GM18951 (cell line): Measurements from ENCODE around the gene PTPRJ.
"Not testable (repeated sequence)": the region's sequence is repeated elsewhere in the genome, so short reads cannot be mapped to it uniquely, and the experiment has no call there.

Source experiments
- POLR2A ChIP-seq: IDR thresholded peaks from 4 replicates; pipeline ENCODE4 v1.6.1; 2011; ENCODE audit warnings: mild to moderate bottlenecking; ENCODE audit not compliant: insufficient read length, insufficient read depth; ENCODE audit errors: extremely low read depth
- in situ Hi-C: fragments of 300-500 bp; cut with MboI; formaldehyde crosslinking; loops from one replicate; pipeline ENCODE4 v1.12.0; 2022; ENCODE audit warnings: low sequenced_read_pairs, mixed read lengths, inconsistent platforms; ENCODE audit not compliant: unreplicated experiment

PTPRJ gene

DNA sequence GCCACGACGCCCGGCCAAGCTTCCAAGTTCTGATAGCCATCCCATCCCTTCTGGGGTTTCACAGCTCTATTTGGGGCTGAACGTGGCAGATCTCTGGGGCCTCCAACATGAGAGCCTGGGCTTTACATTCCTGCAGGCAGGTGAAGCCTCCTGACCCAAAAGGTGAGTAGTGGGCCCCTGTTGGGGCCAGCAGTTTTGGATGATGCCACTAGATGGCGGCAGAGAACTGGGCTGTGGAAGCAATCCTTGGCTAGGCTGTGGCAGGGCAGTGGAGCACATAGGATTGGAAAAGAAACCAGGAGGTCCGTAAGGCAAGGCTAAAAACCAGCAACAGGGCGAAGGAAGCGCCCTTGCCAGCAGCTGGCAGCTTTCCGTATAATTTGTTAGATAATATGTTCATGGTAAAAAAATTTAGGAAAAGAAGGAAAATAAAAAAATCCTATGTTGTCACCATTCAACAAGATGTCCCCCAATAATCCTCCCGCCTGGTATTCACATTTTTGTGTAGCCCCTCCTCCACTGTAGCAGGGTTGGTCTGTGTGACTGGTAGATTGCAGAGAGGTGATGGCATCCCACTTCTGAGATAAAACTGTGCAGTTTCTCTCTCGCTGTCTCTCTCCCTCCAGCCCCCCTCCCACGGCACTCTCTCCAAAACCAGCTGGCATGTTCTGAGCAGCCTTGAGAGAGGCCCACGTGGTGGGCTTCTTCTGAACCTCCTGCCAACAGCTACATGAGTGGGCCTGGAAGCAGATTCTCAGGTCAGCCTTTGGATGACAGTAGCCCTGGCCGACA lies 192.7 kb downstream of the PTPRJ start:
- TF ChIP-seq POLR2A, result no peak

GRCh38 chr11:48177661-48178060 lies 197.3 kb downstream of the PTPRJ start:
- in situ Hi-C loops, result no loop called here
- TF ChIP-seq POLR2A, result no peak

More for the DNA sequence above, 192.7 kb downstream of the PTPRJ start:
- in situ Hi-C loops, result no loop called here

GRCh38 chr11:48180627-48181026 lies 200.3 kb downstream of the PTPRJ start:
- in situ Hi-C loops, result no loop called here
- no peak for TF ChIP-seq POLR2A

DNA sequence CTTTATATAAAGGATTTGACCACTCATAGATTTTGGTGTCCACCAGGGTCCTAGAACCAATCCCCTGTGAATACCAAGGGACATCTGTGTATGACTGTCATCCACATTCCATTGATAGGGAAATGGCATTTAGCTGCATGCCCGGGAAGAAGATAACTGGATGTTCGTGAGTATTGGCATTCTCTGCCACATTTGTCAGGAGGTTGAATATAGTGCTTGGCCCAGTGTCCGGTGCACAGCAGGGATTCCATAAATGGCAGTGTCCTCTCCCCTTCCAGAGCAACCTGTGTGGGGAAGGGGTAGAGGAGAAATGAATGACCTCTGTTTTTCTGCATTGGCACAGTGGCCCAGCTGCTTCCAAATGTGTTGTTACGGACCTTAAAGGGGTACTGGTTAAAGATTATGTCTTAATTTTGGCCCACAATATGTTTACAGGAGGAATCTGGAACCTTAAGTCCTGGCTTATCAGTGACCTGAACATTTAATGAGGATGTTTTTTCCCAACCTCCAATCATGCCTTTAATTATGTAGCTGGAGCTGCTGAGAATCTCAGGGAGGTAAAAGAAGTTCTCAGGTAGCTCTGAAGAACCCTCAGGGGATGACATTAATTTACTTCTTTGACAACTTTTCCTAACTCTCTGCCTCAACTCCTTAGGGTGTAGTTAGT lies 202.6 kb downstream of the PTPRJ start:
- in situ Hi-C loops, result no loop called here

GRCh38 chr11:48184452-48184851 lies 204.1 kb downstream of the PTPRJ start:
- in situ Hi-C loops, result no loop called here
- TF ChIP-seq POLR2A, result no peak

More for the DNA sequence above, 202.6 kb downstream of the PTPRJ start:
- no peak for TF ChIP-seq POLR2A

GRCh38 chr11:48190906-48191654 lies 210.7 kb downstream of the PTPRJ start:
- in situ Hi-C loops, result not testable (repeated sequence)

DNA sequence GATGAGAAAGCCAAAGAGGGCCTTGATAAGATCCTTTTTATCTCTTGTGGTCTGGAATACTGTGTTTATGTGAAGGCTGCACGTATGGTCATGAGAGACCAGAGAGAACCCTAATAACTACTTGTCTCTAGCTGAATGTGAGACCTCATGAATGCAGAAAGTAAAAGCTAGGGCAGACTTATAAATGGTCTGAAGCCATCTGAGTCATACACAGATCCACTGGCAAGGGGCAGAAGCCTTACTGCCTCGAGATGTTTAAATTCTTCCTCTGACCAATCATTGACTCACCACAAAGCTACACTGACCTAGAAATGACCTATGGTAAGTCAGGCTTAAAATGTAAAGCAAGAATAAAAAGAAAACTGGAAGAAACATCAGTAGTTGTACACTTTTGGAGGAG lies 213.5 kb downstream of the PTPRJ start:
- in situ Hi-C loops, result no loop called here
- no peak for TF ChIP-seq POLR2A

DNA sequence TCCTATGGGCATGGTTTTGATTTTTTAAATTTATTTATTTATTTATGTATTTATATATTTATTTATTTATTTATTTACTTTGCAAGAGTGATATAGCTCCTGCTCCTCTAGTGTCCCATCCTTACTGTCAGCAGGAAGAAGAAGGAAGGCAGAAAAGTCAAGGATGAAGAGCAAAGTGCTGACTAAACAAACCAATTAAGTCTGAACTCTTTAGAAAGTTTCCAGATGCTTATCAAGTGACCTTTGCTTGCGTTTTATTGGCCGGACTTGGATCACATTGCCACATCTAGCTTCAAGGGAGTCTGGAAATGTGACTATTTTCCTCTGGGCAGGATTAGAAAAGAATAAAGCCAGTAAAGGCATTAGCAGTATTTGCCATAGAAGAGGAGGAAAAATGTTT lies 227.5 kb downstream of the PTPRJ start:
- in situ Hi-C loops, result no loop called here
- no peak for TF ChIP-seq POLR2A

GRCh38 chr11:48210052-48210451 lies 229.7 kb downstream of the PTPRJ start:
- in situ Hi-C loops, result no loop called here
- no peak for TF ChIP-seq POLR2A

- in situ Hi-C loops, result no loop called here
- TF ChIP-seq POLR2A, result no peak
Observed at GRCh38 chr11:48216510-48216909, 236.2 kb downstream of the PTPRJ start, which contains the start of gene OR4B1. TSS of gene OR4B1 (plus strand) at chr11:48216810. CDS start at chr11:48216810, 0 bp downstream.
